Fibroblast of villous mesenchyme (primary cell): ENCODE results near the gene URM1. TPM values are rescaled to one million over a fixed set of nuclear protein-coding genes. Genes with fewer than 3 reads are reported as not detected.
"Not testable (repeated sequence)": the region's sequence is repeated elsewhere in the genome, so short reads cannot be mapped to it uniquely, and the experiment has no call there.

Source experiments
- DNase-seq: peaks from one replicate; pipeline ENCODE4 v3.0.0-alpha.2; 2010; ENCODE audit warnings: low read depth
- H3K4me3 ChIP-seq: 2 replicates; pipeline ENCODE4 v1.5.1; 2011; ENCODE audit warnings: low read depth, mild to moderate bottlenecking, low read length
- CTCF ChIP-seq: IDR thresholded peaks from 2 replicates; pipeline ENCODE4 v1.5.1; 2012; ENCODE audit warnings: low read depth, mild to moderate bottlenecking, low read length; ENCODE audit not compliant: insufficient read depth
- total RNA-seq: library from RNA; depleted of rRNA; stranded (reverse); fragments of >200 nt; gene quantifications from 2 replicates; pipeline ENCODE4 v1.2.3, GENCODE V29; 2012

The URM1 gene
- total RNA-seq, 1 donor: 29.8 TPM

- peak overlapping the region; percentile 77 for H3K4me3 ChIP-seq
- TF ChIP-seq CTCF: no peak
- peak; percentile 38 for DNase-seq
These were observed 50.4 kb downstream of the URM1 start for GRCh38 chr9:128421482-128421996.

GRCh38 chr9:128422022-128422782, 51.0 kb downstream of the URM1 start:
- peak overlapping the region; percentile 77 for H3K4me3 ChIP-seq
- not testable (repeated sequence) for DNase-seq

- DNase-seq: no peak
- TF ChIP-seq CTCF: no peak
- H3K4me3 ChIP-seq: no peak overlapping the region
These were observed 51.6 kb downstream of the URM1 start for GRCh38 chr9:128422783-128423150.

- not testable (repeated sequence) for H3K4me3 ChIP-seq, DNase-seq
These were observed 52.2 kb downstream of the URM1 start for GRCh38 chr9:128423356-128423755.

GRCh38 chr9:128424268-128424780, 53.1 kb downstream of the URM1 start:
- no peak for TF ChIP-seq CTCF
- no peak overlapping the region for H3K4me3 ChIP-seq
- DNase-seq: no peak

GRCh38 chr9:128428644-128429512, 57.7 kb downstream of the URM1 start:
- TF ChIP-seq CTCF: no peak
- no peak overlapping the region for H3K4me3 ChIP-seq
- peak; percentile 18 for DNase-seq

- no peak for DNase-seq
- no peak for TF ChIP-seq CTCF
- no peak overlapping the region for H3K4me3 ChIP-seq
These were observed 58.4 kb downstream of the URM1 start for GRCh38 chr9:128429513-128430086.
